Measurements from ENCODE around the gene TSPAN17. TPM values are rescaled to one million over a fixed set of nuclear protein-coding genes. Genes with fewer than 3 reads are reported as not detected.

Gene TSPAN17
- total and polyA plus RNA-seq, 11 donors, result 15.4 to 59.3 (median 30.9) TPM

DNA sequence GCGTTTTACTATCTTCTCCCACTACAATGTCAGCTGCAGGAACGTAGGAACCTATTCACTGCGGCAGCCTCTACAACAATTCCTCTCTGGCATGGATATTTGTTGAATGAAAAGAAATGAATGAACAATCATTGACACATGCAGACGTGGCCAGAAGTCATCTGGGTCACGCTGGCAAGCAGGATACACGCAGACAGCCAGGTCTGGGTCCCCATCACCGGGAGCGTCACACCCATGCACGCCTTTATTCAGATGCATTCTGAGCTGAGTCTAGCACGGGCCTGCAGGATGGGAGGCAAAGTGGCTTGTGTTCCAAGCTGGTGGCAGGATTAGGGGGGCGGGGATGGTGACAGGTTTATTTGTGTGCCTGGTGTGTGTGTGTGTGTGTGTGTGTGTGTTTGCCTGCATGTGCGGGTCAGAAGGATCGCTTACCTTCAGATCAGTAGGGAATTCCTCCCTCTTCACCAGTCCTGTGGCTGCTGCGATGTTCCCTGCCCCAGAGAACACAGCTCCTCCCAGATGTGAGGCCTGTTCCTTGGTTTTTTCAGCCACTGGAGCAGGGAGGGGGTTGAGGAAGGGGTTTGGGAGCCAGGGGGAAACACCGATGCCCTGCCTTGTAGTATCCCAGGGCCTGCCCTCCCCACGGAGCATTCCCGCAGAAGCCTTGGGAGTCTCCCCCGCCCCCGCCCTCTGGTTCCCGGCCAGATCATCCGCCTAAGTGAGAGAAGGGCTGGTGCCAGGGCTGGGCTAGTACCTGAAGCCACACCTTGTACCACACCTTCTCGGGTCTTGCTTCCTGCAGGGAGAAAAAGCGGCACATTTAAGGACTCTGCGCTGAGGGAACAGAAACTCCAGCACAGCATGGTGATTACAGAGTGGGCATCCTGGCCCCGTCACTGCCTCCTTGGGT lies 21.1 kb upstream of the TSPAN17 start:
- Histone ChIP-seq H3K4me1 (peaks cover 0 to 24% (median 11%) of the 10 kb centered on the region in 12 donors), H3K4me3 (no peak overlapping the region), H3K9me3 (no peaks in the 10 kb centered on the region), H3K27ac (no peak overlapping the region), H3K36me3 (no peaks in the 10 kb centered on the region), H3K27me3 (peaks cover 17 to 94% (median 58%) of the 10 kb centered on the region in 9 donors)
- WGBS, 4 donors, result 33 to 55% (median 47%) methylated on average over 15 to 25 of the region's 25 CpGs
- DNase-seq (no peak), ATAC-seq (no peak)
- no peak for TF ChIP-seq POLR2A (IDR thresholded peaks at IDR 0.05)
- TF ChIP-seq, protein P1, sequence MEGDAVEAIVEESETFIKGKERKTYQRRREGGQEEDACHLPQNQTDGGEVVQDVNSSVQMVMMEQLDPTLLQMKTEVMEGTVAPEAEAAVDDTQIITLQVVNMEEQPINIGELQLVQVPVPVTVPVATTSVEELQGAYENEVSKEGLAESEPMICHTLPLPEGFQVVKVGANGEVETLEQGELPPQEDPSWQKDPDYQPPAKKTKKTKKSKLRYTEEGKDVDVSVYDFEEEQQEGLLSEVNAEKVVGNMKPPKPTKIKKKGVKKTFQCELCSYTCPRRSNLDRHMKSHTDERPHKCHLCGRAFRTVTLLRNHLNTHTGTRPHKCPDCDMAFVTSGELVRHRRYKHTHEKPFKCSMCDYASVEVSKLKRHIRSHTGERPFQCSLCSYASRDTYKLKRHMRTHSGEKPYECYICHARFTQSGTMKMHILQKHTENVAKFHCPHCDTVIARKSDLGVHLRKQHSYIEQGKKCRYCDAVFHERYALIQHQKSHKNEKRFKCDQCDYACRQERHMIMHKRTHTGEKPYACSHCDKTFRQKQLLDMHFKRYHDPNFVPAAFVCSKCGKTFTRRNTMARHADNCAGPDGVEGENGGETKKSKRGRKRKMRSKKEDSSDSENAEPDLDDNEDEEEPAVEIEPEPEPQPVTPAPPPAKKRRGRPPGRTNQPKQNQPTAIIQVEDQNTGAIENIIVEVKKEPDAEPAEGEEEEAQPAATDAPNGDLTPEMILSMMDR (IDR thresholded peaks at IDR 0.05), result no peak
- intact Hi-C loops (cut with DNase I), result no loop called here

DNA sequence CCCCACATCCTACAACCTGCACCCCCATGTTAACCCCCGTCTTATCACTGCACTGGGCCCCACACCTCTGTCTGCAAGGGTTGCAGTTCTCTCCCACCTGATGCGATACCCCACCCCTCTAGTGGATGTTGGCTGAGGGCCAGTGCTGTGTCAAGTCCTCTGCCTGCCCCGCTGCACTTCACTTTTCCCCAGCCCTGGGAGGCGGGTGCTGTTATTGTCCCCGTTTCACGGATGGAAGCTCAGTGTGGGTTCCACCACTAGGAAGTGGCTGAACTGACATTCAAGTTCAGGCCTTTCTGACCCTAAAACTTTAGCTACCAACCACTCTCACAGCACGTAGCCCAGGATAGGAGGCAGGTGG lies 20.4 kb upstream of the TSPAN17 start:
- Histone ChIP-seq H3K4me1 (peaks cover 0 to 18% (median 10%) of the 10 kb centered on the region in 12 donors), H3K27ac (no peak overlapping the region), H3K27me3 (peaks cover 17 to 94% (median 56%) of the 10 kb centered on the region in 9 donors), H3K36me3 (no peaks in the 10 kb centered on the region), H3K9me3 (no peaks in the 10 kb centered on the region), H3K4me3 (no peak overlapping the region)
- intact Hi-C loops (cut with DNase I), result no loop called here
- no peak for TF ChIP-seq POLR2A (IDR thresholded peaks at IDR 0.05)
- TF ChIP-seq, protein P1 (IDR thresholded peaks at IDR 0.05), result no peak
- DNase-seq, result no peak
- 45 to 65% (median 58%) methylated on average over 6 to 7 of the region's 7 CpGs for WGBS, 4 donors
- ATAC-seq, result no peak

DNA sequence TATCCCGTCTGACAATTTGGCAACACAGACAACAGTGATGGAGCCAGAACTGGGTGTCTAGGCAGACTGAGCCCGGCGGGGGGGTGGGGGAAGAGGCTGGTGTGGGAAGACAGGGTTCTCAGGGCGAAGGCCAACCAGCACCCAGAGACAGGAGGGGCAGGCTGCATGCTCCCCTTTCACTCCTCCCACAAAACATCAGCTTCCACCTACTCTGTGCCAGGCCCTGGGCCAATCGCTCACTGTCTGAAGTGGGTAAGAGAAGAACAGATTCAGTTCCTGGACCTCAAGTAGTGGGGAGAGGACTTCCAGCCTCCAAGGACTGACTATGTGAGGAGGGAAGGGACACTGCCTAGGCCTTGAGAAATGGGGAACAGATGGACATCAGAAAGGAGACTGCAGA lies 19.7 kb upstream of the TSPAN17 start:
- H3K27me3 ChIP-seq, result peaks cover 22 to 96% (median 62%) of the 10 kb centered on the region in 9 donors
- 70 to 83% (median 73%) methylated on average over 5 of the region's 5 CpGs for WGBS, 4 donors
- DNase-seq (no peak), ATAC-seq (no peak)
- intact Hi-C loops (cut with DNase I), result no loop called here
- H3K27ac ChIP-seq, result no peak overlapping the region
- no peaks in the 10 kb centered on the region for H3K9me3 ChIP-seq
- TF ChIP-seq, protein P1 (IDR thresholded peaks at IDR 0.05), result no peak
- no peak for TF ChIP-seq POLR2A (IDR thresholded peaks at IDR 0.05)
- no peak overlapping the region for H3K4me3 ChIP-seq
- H3K4me1 ChIP-seq, result peaks cover 0 to 18% (median 10%) of the 10 kb centered on the region in 12 donors
- no peaks in the 10 kb centered on the region for H3K36me3 ChIP-seq

DNA sequence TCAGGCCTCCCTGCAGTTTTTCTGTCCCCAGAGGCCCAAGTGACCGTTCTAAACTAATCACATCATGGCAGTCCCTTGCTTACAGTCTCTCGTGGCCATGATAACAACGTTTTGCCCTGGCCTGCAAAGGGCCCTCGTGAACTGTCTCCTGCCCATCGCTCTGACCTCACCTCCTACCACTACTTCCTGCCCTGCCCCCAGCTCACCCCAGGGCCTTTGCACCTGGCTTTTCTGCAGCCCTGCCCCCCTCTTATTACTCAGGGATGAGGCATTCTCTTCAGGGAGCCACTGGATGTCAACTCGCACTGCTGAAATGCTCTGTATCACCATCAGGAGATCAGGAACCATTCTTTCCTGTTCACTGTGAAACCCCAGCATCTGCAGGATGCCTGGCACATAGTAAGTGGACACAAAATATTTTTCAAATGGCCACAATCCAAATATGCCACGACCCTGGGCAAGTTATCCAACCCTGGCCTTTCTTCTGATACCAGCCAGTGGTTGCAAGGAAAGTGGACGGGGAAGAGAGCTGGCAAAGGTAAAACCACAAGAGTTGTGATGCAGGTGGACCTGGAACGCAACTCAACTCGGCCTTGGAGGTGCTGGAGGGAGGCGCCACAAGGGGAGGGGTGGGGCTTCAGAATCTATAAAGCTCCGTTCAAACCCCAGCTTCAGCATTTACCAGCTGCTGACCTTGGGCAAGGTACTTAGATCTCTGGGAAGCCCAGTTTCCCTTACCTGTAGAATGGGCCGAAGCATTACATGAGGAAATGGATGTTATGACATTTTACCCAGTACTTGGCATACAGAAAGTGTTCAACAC lies 18.7 kb upstream of the TSPAN17 start:
- Histone ChIP-seq H3K27ac (no peak overlapping the region), H3K36me3 (no peaks in the 10 kb centered on the region), H3K4me3 (no peak overlapping the region), H3K4me1 (peaks cover 0 to 18% (median 10%) of the 10 kb centered on the region in 12 donors), H3K9me3 (no peaks in the 10 kb centered on the region), H3K27me3 (peaks cover 26 to 99% (median 68%) of the 10 kb centered on the region in 9 donors)
- WGBS, 4 donors, result 54 to 61% (median 58%) methylated on average over 12 to 13 of the region's 13 CpGs
- DNase-seq (no peak), ATAC-seq (no peak)
- TF ChIP-seq POLR2A (IDR thresholded peaks at IDR 0.05), result no peak
- TF ChIP-seq, protein P1 (IDR thresholded peaks at IDR 0.05), result no peak
- intact Hi-C loops (cut with DNase I), result no loop called here
